Measurements from ENCODE around the gene PTPRT.

PTPRT gene

DNA sequence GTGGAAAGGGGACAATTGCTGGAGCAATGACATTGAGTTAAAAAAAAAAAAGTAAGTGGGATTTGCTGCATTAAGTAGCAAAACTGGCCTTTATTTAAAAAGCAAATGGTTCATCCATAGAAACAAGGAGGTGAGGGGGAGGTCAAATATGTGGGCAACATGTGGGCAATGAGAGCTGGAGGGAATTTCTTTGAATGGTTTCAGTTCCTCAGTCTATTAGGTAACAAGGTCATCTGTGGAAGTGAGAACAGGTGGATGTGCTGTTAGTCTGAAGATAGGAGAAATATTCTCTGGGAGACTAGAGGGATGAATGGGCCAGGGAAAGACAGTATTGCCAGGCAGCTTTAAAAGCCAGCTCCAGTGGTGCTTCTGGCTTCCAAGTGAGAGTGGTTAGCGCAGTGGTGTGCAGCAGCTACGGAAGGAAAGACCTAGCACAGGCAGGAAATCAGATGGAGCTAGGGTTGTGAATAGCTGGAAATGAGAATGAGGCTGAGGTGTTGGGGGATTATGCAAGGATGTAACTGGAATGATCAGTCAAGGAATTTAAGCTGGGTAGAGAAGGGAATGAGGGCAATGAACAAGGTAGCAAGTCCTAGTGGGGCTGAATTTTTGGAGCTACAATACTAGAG lies 727.6 kb downstream of the PTPRT start:
- no peak for DNase-seq (ENCODE audit: low read depth)

DNA sequence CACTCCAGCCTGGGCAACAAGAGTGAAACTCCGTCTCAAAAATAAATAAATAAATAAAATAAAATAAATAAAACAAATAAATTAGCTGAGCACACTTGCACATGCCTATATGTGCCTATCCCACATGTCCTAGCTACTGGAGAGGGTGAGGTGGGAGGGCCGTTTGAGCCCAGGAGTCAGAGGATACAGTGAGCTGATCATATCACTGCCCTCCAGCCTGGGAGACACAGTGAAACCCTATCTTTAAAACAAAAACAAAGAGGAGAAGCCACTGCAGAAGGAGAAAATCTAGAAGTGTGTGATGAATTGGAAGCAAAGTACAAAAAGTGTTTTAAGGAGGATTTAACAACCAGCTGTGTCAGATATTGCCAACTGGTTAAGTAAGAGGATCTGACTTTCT lies 728.4 kb downstream of the PTPRT start:
- no peak for DNase-seq (ENCODE audit: low read depth)

DNA sequence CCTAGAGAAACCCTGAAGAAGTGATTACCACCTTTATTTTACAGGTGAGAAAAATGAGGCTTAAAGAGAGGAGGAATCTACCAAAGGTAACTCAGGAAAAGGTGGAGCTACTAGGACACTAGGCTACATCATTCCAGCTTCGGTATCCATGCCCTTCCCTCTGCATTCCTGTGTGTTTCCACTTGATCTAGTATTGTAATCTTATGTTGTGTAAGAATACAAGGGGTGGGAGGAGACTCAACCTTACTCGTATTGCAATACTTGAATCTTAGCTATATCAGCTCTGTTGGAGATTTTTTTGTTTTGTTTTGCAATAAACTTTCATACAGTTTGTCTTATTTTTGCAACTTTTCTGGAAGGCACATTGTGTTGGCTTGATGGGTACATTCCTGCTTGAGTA lies 742.4 kb downstream of the PTPRT start:
- DNase-seq (ENCODE audit: low read depth), result no peak

DNA sequence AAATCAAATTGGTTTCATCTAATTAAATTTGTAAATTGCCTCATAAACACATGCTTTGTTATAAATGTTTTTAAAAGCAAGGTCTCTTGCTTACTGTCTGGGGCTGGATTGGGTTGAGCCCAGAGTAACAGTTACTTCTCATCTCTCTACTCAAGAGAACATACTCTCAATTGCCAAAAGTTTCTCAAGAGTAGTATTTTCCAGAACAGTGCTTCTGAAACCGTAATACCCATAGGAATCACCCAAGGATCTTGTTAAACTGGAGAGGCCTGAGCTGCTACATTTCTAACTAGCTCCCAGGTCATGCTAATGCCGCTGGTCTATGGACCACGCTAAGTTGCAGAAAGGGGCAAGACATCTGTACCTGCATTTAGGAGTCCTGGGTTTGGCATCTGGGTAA lies 744.9 kb downstream of the PTPRT start:
- DNase-seq (ENCODE audit: low read depth), result no peak

DNA sequence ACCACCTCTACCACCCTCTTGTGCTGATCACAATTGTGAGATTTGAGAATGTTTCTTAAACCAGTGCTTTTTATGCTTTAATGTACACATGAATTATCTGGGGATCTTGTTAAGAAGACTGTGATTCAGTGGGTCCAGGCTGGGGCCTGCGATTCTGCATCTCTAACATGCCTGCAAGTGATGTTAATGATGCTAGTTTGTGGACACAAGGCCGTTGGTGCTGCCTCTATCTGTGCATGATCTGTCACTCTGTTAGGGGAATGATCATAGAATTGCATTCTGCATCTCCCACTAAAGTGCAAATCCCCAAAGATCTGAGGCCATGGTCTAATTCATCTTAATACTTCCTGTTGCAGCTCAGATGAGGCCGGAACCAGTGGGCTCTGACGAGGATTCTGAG lies 746.5 kb downstream of the PTPRT start:
- DNase-seq (ENCODE audit: low read depth), result no peak

GRCh38 chr20:42442716-42443115 lies 747.0 kb downstream of the PTPRT start:
- DNase-seq (ENCODE audit: low read depth), result no peak

GRCh38 chr20:42441864-42442331 lies 747.8 kb downstream of the PTPRT start:
- no peak for DNase-seq (ENCODE audit: low read depth)

DNA sequence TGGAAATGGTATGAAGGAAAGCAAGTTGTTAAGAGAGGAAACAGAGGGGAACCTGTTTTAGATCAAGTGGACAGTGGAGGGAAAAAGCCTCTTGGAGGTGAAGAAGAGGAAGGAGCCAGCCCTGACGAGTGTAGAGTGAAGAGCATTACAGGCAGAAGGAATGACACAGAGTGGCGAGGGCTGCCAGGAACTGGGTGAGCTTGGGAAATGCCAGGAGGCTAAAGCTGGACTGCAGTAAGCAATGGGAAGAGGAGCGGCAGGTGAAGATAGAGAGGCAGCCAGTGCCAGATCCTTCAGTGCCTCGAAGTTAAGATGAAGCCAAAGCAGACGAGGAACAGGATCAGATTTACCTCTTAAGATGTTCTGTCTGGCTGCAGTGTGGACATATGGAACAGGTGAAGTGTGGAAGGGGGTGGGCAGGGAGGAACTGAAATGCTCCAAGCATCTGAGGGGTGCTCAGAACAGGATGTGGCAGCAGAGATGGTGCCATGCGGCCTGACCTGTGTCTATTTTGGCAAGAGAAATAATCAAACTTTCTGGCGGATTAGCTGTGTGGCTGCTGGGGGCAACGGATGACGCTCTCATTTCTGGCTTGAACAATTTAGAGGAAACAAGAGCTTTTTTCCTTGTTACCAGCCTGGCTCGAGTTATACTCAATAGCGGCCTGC lies 748.4 kb downstream of the PTPRT start:
- DNase-seq (ENCODE audit: low read depth), result no peak

DNA sequence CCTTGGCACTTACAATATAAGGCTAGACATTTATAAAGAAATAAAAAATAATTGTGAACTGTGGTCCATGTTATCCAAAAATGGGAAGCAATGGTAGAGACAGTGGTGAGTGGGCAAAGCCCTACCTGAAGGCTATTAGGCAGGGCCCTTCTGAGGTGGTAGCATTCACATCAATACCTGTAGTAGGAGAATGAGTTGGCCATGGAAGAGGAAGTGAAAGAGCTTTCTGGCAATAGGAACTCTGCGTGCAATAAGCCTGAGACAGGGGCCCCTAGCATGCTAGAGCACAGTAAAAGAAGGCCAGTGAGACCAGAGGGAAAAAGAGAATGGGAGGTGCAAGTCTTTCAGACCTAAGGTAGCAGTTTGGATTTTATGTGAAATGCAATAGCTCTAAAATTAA lies 754.5 kb downstream of the PTPRT start:
- DNase-seq (ENCODE audit: low read depth), result no peak

DNA sequence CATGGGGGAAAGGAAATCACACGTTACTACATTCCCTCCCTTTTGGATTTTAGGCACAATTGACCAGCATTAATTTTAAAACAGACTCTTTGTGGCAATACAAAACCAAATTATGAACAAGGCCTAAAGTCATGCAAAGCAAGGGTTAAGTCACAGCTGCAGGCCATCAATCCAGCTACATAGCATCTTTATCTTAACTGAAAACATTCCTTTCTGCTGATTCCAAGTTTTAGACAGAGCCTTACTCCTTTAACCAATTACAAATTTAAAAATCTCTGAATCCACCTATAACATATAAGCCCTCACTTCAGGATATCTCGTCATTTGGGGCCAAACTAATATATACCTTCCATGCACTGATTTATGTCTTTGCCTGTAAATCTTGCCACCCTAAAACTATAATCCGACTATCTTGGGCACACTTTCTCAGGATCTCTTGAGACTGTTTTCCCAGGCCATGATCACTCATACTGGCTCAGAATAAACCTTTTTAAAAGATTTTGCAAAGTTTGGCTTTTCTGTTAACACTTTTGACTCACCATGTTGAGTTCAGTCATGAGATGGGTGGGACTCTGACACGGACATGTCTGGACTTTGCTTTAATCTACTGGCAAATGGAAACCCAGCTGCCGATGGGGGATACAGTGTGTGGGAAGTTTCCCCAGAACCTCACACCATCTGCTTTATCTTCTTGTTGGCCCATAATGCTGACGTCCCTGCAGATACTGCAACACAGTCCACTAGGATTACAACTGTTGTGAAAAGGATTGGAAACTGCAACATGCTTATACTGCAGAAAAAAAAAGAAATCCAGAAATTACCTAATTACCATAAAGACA lies 757.0 kb downstream of the PTPRT start:
- DNase-seq (ENCODE audit: low read depth), result no peak

GRCh38 chr20:42430598-42430997 lies 759.1 kb downstream of the PTPRT start:
- DNase-seq (ENCODE audit: low read depth), result no peak

GRCh38 chr20:42429761-42430458 lies 759.8 kb downstream of the PTPRT start:
- no peak for DNase-seq (ENCODE audit: low read depth)

DNA sequence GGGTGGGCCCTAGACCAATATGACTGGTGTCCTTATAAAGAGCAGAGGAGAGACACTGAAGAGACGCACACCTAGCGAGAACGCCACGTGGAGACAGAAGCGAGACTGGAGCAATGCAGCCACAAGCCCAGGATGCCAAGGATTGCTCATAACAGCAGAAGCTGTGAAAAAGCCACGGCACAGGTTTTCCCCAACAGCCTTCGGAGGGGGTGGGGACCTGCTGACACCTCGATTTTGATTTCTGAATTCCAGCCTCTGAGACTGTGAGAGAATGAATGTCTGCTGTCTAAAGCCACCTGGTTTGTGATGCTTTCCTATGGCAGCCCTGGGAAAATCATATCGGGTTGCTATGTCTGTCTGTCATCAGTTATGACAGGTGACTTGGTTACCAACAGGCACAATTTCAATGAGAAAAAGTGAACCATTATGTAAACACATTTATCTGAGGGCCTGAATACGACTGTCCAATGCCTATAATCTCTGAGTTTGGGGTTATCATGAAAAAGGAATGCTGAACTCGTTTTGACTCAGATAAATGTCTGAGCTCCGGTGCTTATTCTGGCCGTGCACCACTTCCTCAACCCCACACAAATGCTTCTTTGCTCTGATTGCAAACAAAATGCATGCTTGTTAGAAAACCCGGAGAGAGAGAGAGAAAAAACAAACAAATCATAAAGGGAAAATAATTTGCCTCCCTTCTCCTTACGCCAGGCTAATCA lies 769.7 kb downstream of the PTPRT start:
- no peak for DNase-seq (ENCODE audit: low read depth)

DNA sequence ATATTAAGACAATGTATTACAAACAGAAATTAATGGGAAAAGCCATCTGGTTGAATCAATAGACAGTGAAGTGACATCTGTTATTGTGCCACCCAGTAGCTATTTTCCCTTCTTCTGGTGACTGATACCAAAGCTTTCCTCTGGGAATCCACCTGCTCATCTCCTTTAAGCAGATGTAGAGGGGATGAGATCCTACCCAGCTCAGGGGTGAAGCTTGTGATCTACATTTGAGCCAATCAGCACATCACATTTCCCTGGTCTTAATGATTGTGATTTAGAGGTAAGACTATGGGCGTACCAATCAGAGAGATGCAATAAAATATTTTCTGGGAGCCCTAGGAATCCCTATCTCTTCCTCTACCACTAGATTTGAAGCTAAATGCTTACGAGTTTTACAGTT lies 782.9 kb downstream of the PTPRT start:
- DNase-seq (ENCODE audit: low read depth), result no peak

DNA sequence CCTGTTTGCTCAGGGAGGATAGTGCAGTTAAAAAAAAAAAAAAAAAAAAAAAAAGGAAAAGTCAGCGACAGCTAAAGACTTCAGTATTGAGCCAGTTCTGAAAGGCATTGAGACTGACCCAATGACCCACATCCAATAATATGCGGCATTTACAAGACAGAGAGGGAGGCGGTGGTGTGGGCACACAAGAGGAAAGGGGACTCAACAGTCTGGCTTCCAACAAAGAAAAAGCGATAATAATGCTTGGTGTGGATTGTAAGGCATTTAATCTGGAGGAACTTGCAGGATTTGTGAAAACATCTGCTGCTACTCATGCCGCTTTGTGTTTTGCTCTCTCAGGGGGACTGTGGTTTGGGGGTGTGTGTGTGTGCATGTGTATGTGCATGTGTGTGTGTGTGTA lies 787.3 kb downstream of the PTPRT start:
- no peak for DNase-seq (ENCODE audit: low read depth)

DNA sequence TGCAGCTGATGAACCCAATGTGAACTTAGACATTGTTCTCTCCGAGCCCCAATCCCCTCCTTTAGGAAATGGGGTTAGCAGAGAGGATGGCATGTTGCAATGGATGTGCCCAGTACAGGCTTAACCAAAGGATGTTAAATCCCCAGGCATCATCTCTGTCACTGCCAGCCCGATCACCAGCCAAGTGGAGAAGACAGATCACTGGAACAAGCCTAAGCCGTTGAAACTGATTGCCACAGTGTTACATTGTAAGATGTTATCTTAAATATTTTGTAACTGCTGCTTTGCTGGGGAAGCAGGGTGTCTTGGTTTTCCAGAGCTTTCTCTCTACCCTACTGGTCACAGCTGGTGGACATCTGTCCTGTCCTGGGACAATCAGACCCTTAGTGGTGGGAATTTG lies 788.1 kb downstream of the PTPRT start:
- DNase-seq (ENCODE audit: low read depth), result no peak

DNA sequence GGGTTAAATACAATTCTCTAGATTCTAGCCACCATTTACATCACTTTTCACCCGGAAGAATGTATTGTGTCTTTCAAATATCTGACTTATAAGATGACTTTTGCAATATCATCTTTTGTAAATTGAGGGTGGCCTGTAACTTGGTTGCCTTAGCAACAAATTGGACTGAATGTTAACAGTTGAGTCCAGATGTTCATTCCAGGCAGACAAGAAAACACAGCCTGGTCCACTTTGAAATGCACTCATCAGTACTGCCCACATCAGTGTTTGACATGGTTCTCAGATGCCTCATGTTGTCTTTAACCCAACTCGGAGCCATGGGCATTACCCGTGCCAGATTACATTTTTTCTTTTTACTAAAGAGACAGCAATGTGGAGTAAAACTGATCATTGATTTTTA lies 789.9 kb downstream of the PTPRT start:
- no peak for DNase-seq (ENCODE audit: low read depth)

DNA sequence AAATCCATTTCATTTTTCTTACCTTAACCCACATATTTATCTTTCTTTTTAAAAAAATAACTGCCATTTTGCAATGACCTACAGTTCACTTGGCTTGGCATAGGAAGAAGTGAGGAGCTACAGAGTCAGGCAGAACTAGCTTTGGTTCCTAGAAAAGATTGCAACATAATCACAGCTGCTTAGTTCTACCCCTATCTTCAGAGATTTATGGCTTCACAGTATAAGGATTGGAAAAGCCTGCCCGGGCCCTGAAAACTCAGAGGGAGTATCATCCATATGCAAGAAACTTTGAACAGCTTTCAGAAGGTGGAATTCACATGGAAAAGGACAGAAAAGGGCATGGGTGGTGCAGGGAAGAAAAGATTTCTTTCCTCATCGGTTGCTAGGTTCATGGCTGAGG lies 797.3 kb downstream of the PTPRT start:
- no peak for DNase-seq (ENCODE audit: low read depth)

DNA sequence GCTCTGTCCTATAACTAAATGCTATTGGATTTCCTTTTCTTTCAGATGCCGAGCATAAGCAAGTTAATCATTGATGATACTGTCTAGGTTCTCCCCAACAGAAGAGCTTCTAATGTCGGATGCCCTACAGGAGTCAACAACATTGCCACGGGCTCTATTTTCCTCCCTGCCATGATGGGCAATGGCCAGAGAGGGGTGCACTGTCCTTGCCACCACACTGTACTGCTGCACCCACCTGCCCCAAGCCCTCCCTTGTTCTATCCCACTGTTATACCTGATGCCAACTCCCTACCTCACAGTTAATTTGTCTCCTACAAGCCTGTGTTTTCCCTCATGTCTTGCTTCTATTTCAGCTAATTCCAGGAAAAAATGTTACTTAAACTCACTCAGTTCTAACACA lies 797.9 kb downstream of the PTPRT start:
- DNase-seq (ENCODE audit: low read depth), result no peak

DNA sequence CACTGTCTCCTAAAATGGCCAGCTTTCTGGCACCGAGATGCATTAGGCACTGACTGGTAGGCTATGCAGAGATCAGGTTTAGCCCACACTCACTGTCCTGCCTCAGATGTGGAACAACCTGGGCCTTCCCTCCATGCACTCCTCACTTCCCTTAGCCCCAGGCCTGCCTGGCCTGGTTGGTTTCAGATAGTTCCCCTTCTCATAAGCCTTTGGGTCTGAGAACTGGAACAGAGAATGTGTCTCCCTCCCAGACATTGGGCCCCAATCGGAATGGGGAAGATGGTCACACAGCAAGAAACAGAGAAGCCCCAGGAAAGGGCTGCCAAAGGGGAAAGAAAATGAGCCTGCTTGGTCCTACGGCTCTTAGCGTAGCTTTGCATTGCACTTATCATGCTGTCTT lies 809.4 kb downstream of the PTPRT start:
- no peak for DNase-seq (ENCODE audit: low read depth)

DNA sequence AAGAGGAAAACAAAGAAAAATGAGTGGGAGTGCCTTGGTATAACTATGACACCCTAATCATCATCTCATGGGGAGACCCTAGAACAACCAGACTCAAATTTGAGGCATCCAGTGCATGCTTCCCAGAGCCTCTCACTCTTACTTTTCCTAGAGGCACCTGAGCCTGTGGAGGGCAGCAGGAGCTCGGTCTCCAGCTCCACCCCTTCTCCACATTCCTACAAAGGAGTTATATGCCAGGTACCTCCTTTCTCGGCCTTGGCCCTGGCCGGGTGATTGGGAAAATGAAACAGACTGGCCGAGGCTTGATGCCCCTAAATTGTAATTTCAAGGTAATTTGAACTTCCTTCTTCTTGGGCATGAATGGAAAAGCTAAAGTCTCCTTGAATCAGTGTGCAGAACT lies 810.3 kb downstream of the PTPRT start:
- no peak for DNase-seq (ENCODE audit: low read depth)

DNA sequence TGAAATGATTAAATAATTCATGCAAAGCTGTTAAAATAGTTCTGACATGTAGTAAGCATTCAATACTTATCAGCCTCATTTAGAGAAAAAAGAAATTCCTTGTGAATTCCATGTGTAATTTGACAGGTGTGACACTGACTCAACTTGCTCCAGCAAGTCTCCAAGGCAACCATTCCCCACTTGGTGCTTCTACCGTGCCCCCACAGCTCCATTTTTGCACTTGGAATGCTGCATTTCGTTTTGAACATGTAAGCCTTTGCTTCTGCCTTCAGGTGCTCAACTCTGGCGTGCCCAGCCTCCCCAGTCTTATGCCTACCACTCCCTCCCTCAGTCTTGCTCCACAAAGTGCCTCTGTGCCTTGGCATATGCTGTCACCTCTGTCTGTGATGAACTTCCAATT lies 810.9 kb downstream of the PTPRT start:
- no peak for DNase-seq (ENCODE audit: low read depth)

All from activated gamma-delta T cell treated with anti-CD3 and anti-CD28 coated beads, Interleukin-2, amount 50 U/mL, for 16 hours (primary cell).